Measurements from ENCODE around the gene SAAL1. TPM values are rescaled to one million over a fixed set of nuclear protein-coding genes. Genes with fewer than 3 reads are reported as not detected.
"Not testable (repeated sequence)": the region's sequence is repeated elsewhere in the genome, so short reads cannot be mapped to it uniquely, and the experiment has no call there.

Gene SAAL1
- total RNA-seq, 2 experiments from 2014 or later, result 21.3 to 24.5 TPM

- H3K4me1 ChIP-seq (ENCODE audit: insufficient read depth, low read length), result no peaks in the 10 kb centered on the region
- Mint-ChIP-seq H3K4me3 (no peak overlapping the region), H3K4me1 (ENCODE audit: low read depth) (no peaks in the 10 kb centered on the region), H3K27ac (no peak overlapping the region), H3K27me3 (peaks cover 63% of the 10 kb centered on the region), H3K36me3 (ENCODE audit: low read depth) (no peaks in the 10 kb centered on the region), H3K9me3 (no peaks in the 10 kb centered on the region)
- POLR2A ChIA-PET, result no interaction called here
- TF ChIP-seq CTCF (IDR thresholded peaks at IDR 0.05), result no peak
- H3K9me3 ChIP-seq (ENCODE audit: control insufficient read depth in 1 of 2, insufficient read depth in 1 of 2, low read length in 2 of 2), result peaks cover 0 to 4% of the 10 kb centered on the region in 2 experiments
- H3K36me3 ChIP-seq (ENCODE audit: insufficient read depth, low read length), result no peaks in the 10 kb centered on the region
- intact Hi-C loops (cut with DNase I, micrococcal nuclease), result no loop called here
- H3K27ac ChIP-seq (ENCODE audit: low read depth in 1 of 2, low read length in 2 of 2), result no peak overlapping the region
- CTCF ChIA-PET, result no interaction called here
- DNase-seq (no peak), ATAC-seq (ENCODE audit: poor library complexity) (no peak)
- H3K4me3 ChIP-seq (ENCODE audit: low read length), result no peak overlapping the region
- peaks cover 0 to 8% of the 10 kb centered on the region in 2 experiments for H3K27me3 ChIP-seq (ENCODE audit: control insufficient read depth in 1 of 2, insufficient read depth in 2 of 2, low read length in 2 of 2)
Observed at GRCh38 chr11:18137186-18137800, 31.4 kb upstream of the SAAL1 start.

DNA sequence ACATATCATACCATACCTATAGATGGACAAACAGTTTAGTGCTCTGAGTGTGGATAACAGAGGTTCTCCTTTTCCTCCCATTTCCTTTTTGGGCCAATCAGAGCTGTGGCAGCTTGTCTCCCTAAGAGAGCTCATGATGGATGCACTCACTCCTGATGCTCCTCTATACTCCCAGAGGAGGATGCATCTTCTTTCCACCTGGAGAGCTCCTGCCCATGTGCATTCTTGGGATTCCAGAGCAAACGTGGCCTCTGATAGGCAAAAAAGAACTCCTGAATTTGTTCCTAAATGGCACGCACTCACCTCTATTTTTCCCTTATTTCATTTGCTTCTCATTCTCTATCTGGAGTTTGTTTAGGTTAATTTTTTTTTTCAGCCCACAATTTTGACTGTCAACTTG is 29.4 kb upstream of the SAAL1 start:
- CTCF ChIA-PET, result no interaction called here
- no peak for ATAC-seq (ENCODE audit: poor library complexity)

DNA sequence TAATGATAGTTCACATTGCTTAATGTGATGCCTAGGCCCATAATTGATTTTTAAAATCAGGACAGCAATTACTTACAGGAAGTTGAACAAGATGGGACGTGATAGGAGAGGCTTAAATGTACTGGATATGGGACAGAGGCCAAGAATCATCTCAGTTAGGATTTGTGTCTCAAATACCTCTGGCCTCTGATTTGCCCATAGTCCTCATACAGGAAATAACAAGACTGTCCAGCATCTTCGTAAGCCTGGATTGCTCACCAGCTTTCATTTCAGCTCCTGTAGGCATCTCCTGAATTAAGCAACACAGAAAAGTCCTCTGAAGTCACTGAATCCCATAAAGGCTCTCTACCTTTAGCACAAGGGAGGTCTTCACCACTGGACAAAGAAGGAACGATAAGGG is 26.5 kb upstream of the SAAL1 start, which contains the start of gene MRGPRX3:
Gene MRGPRX3, plus strand, starts transcription at position 231 of the 400 bp plus-strand sequence. CDS start 4,632 bp downstream, outside the sequence.
- DNase-seq (no peak), ATAC-seq (ENCODE audit: poor library complexity) (no peak)
- Mint-ChIP-seq H3K9me3 (no peaks in the 10 kb centered on the region), H3K27ac (no peak within 1 kb of the TSS), H3K4me3 (no peak within 1 kb of the TSS), H3K27me3 (peaks cover 80% of the 10 kb centered on the region), H3K36me3 (ENCODE audit: low read depth) (no peaks in the 10 kb centered on the region), H3K4me1 (ENCODE audit: low read depth) (no peaks in the 10 kb centered on the region)
- H3K36me3 ChIP-seq (ENCODE audit: insufficient read depth, low read length), result no peaks in the 10 kb centered on the region
- H3K27ac ChIP-seq (ENCODE audit: low read depth in 1 of 2, low read length in 2 of 2), result no peak within 1 kb of the TSS
- H3K4me3 ChIP-seq (ENCODE audit: low read length), result no peak within 1 kb of the TSS
- ChIA-PET CTCF (no interaction called here), POLR2A (no interaction called here)
- peaks cover 4 to 8% of the 10 kb centered on the region in 2 experiments for H3K27me3 ChIP-seq (ENCODE audit: control insufficient read depth in 1 of 2, insufficient read depth in 2 of 2, low read length in 2 of 2)
- no peak for TF ChIP-seq CTCF (IDR thresholded peaks at IDR 0.05)
- H3K9me3 ChIP-seq (ENCODE audit: control insufficient read depth in 1 of 2, insufficient read depth in 1 of 2, low read length in 2 of 2), result peaks cover 0 to 3% of the 10 kb centered on the region in 2 experiments
- H3K4me1 ChIP-seq (ENCODE audit: insufficient read depth, low read length), result no peaks in the 10 kb centered on the region
- intact Hi-C loops (cut with DNase I, micrococcal nuclease), result no loop called here

More for the DNA sequence above, 29.4 kb upstream of the SAAL1 start:
- Histone ChIP-seq H3K36me3 (ENCODE audit: insufficient read depth, low read length) (no peaks in the 10 kb centered on the region), H3K9me3 (ENCODE audit: control insufficient read depth in 1 of 2, insufficient read depth in 1 of 2, low read length in 2 of 2) (peaks cover 0 to 4% of the 10 kb centered on the region in 2 experiments), H3K27ac (ENCODE audit: low read depth in 1 of 2, low read length in 2 of 2) (no peak overlapping the region), H3K4me3 (ENCODE audit: low read length) (no peak overlapping the region), H3K27me3 (ENCODE audit: control insufficient read depth in 1 of 2, insufficient read depth in 2 of 2, low read length in 2 of 2) (peaks cover 4 to 8% of the 10 kb centered on the region in 2 experiments), H3K4me1 (ENCODE audit: insufficient read depth, low read length) (no peaks in the 10 kb centered on the region)
- no peaks in the 10 kb centered on the region for H3K4me1 Mint-ChIP-seq (ENCODE audit: low read depth)
- peaks cover 66% of the 10 kb centered on the region for H3K27me3 Mint-ChIP-seq
- H3K9me3 Mint-ChIP-seq, result no peaks in the 10 kb centered on the region
- DNase-seq, result no peak
- no peak overlapping the region for H3K4me3 Mint-ChIP-seq
- TF ChIP-seq CTCF (IDR thresholded peaks at IDR 0.05), result no peak
- POLR2A ChIA-PET, result no interaction called here
- H3K27ac Mint-ChIP-seq, result no peak overlapping the region
- intact Hi-C loops (cut with DNase I, micrococcal nuclease), result no loop called here
- H3K36me3 Mint-ChIP-seq (ENCODE audit: low read depth), result no peaks in the 10 kb centered on the region

DNA sequence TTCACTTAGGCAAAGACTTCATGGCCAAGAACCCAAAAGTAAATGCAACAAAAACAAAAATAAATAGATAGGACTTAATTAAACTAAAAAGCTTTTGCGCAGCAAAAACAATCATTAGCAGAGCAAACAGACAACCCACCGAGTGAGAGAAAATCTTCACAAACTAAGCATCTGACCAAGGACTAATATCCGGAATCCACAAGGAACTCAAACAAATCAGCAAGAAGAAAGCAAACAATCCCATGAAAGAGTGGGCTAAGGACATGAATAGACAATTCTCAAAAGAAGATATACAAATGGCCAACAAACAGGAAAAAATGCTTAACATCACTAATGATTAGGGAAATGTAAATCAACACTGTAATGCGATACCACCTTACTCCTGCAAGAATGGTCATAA is 25.2 kb upstream of the SAAL1 start:
- H3K27me3 ChIP-seq (ENCODE audit: control insufficient read depth in 1 of 2, insufficient read depth in 2 of 2, low read length in 2 of 2); H3K4me3 Mint-ChIP-seq; H3K36me3 ChIP-seq (ENCODE audit: insufficient read depth, low read length); DNase-seq; intact Hi-C loops (cut with DNase I, micrococcal nuclease); H3K27ac ChIP-seq (ENCODE audit: low read depth in 1 of 2, low read length in 2 of 2); H3K9me3 Mint-ChIP-seq; H3K9me3 ChIP-seq (ENCODE audit: control insufficient read depth in 1 of 2, insufficient read depth in 1 of 2, low read length in 2 of 2); H3K4me1 Mint-ChIP-seq (ENCODE audit: low read depth); POLR2A ChIA-PET; H3K4me3 ChIP-seq (ENCODE audit: low read length); H3K36me3 Mint-ChIP-seq (ENCODE audit: low read depth); CTCF ChIA-PET; ATAC-seq (ENCODE audit: poor library complexity); H3K4me1 ChIP-seq (ENCODE audit: insufficient read depth, low read length); H3K27ac Mint-ChIP-seq: not testable (repeated sequence)
- H3K27me3 Mint-ChIP-seq, result peaks cover 84% of the 10 kb centered on the region

GRCh38 chr11:18121331-18121828 is 15.5 kb upstream of the SAAL1 start:
- H3K4me3 Mint-ChIP-seq; H3K4me1 Mint-ChIP-seq (ENCODE audit: low read depth); H3K27me3 ChIP-seq (ENCODE audit: control insufficient read depth in 1 of 2, insufficient read depth in 2 of 2, low read length in 2 of 2): not testable (repeated sequence)

More at GRCh38 chr11:18121331-18121828, 15.5 kb upstream of the SAAL1 start:
- intact Hi-C loops (cut with DNase I, micrococcal nuclease); H3K4me1 ChIP-seq (ENCODE audit: insufficient read depth, low read length); H3K36me3 ChIP-seq (ENCODE audit: insufficient read depth, low read length); CTCF ChIA-PET; DNase-seq; H3K27ac ChIP-seq (ENCODE audit: low read depth in 1 of 2, low read length in 2 of 2); H3K36me3 Mint-ChIP-seq (ENCODE audit: low read depth); H3K9me3 Mint-ChIP-seq; H3K27ac Mint-ChIP-seq; POLR2A ChIA-PET; H3K9me3 ChIP-seq (ENCODE audit: control insufficient read depth in 1 of 2, insufficient read depth in 1 of 2, low read length in 2 of 2); ATAC-seq (ENCODE audit: poor library complexity); H3K4me3 ChIP-seq (ENCODE audit: low read length): not testable (repeated sequence)
- H3K27me3 Mint-ChIP-seq, result peaks cover 17% of the 10 kb centered on the region

Data from CD4-positive, alpha-beta T cell (primary cell).